LNCAP (cell line): ENCODE measurements around the gene ZNF778.

Experiments used
- CTCF ChIP-seq: fragments of 450-650 bp; IDR thresholded peaks from 2 replicates; pipeline ENCODE4 v1.5.1; 2017; ENCODE audit warnings: mild to moderate bottlenecking

Gene ZNF778

GRCh38 chr16:89219365-89219764 lies 1.9 kb downstream of the ZNF778 start:
- TF ChIP-seq CTCF, result no peak

- no peak for TF ChIP-seq CTCF
These were observed 4.1 kb downstream of the ZNF778 start for GRCh38 chr16:89221604-89222003.

GRCh38 chr16:89222931-89223330 lies 5.4 kb downstream of the ZNF778 start:
- no peak for TF ChIP-seq CTCF

GRCh38 chr16:89224665-89225064 lies 7.2 kb downstream of the ZNF778 start:
- TF ChIP-seq CTCF, result no peak

- no peak for TF ChIP-seq CTCF
These were observed 12.8 kb downstream of the ZNF778 start for GRCh38 chr16:89230255-89230654.

GRCh38 chr16:89232107-89232506 lies 14.6 kb downstream of the ZNF778 start:
- TF ChIP-seq CTCF, result no peak

GRCh38 chr16:89233678-89234490 lies 16.4 kb downstream of the ZNF778 start:
- TF ChIP-seq CTCF, result no peak

- TF ChIP-seq CTCF, result no peak
These were observed 20.2 kb downstream of the ZNF778 start for GRCh38 chr16:89237733-89238132.
